Esophagus squamous epithelium (tissue), 4 donors: Measurements from ENCODE around the gene SMYD3.

Experiments
- CTCF ChIP-seq, 6 experiments: fragments of 450-650 bp in 4 of 6; fragments of 200-600 bp in 2 of 6; sonication (generic) in 2 of 6; IDR thresholded peaks; one replicate each; pipeline ENCODE4 v1.5.1; 2016 to 2019; ENCODE audit warnings: antibody characterized with exemption in 6 of 6, mild to moderate bottlenecking in 4 of 6, moderate library complexity in 4 of 6
- POLR2A ChIP-seq, 4 donors: fragments of 450-650 bp; IDR thresholded peaks; one replicate each; pipeline ENCODE4 v1.6.1; 2017; ENCODE audit warnings: antibody characterized with exemption in 4 of 4, mild to moderate bottlenecking in 4 of 4, moderate library complexity in 3 of 4

- TF ChIP-seq POLR2A (IDR thresholded peaks at IDR 0.05) = no peak
- TF ChIP-seq CTCF (IDR thresholded peaks at IDR 0.05) = no peak
Measured at GRCh38 chr1:246279402-246279801, 227.7 kb downstream of the SMYD3 start.
